ENCODE data around the gene ADAMTS14. TPM values are rescaled to one million over a fixed set of nuclear protein-coding genes. Genes with fewer than 3 reads are reported as not detected.
"Not testable (repeated sequence)": the region's sequence is repeated elsewhere in the genome, so short reads cannot be mapped to it uniquely, and the experiment has no call there.

ADAMTS14 gene
- 1.6 and 2.7 TPM in 2 replicates for total RNA-seq (2014; rRNA removed; shearing (Covaris generic); ENCODE audit: low replicate concordance)

GRCh38 chr10:70672165-70673042, at the start of gene ADAMTS14:
TSS of gene ADAMTS14 (plus strand) at chr10:70672506. CDS start at chr10:70672803, 297 bp downstream.
- peak within 1 kb of the TSS; percentile 55 for H3K4me3 ChIP-seq
- peak; percentile 85 for DNase-seq
- H3K9me3 ChIP-seq = no peaks in the 10 kb centered on the region
- no peaks in the 10 kb centered on the region for H3K27me3 ChIP-seq
- peaks cover 7% of the 10 kb centered on the region for H3K36me3 ChIP-seq

GRCh38 chr10:70622541-70622940, 49.8 kb upstream of the ADAMTS14 start:
- Histone ChIP-seq H3K27me3 (no peaks in the 10 kb centered on the region), H3K4me3 (no peak overlapping the region), H3K36me3 (no peaks in the 10 kb centered on the region), H3K9me3 (peaks cover 7% of the 10 kb centered on the region; the same call in 1 of the 2 replicates)
- DNase-seq = no peak

DNA sequence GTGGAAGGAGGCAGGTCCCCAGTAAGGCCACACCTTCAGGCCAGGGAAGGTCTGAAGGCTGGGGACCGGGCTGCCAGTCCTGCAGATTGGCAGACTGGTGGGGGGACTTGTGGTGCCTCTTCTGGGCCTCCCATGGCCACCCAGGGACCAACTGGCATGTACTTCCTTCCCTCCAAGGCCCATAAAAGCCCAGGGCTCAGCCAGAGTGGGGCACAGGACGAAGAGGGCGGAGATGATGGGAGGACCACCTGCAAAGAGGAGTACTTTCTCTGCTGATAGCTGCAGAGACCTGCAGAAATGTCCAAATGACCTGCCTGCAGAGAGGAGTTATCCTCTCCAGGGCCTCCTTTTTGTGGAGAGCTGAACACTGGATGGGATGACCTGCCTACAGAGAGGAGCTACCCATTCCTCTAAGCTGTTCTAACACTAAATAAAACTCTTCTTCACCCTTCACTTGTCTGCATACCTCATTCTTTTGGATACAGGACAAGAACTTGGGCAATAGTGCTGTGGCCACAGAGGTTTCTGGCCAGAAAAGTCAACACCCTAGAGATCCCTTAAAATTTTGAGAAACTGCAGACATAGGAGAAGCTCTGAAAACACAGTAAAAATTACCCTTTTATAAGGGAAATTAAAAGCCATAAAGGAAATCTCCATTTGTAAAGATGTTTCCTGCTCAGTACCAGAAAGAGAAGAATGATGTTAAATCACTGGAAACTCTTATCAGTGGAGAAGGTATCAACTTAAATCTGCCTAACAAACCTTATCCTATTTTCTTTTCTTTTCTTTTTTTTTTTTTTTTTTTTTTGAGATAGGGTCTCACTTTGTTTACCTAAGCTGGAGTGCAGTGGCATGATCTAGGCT, 49.1 kb upstream of the ADAMTS14 start:
- no peak for DNase-seq
- H3K9me3 ChIP-seq = peaks cover 14% of the 10 kb centered on the region; the same call in 1 of the 2 replicates
- H3K4me3 ChIP-seq = no peak overlapping the region
- H3K27me3 ChIP-seq = no peaks in the 10 kb centered on the region
- H3K36me3 ChIP-seq = no peaks in the 10 kb centered on the region

GRCh38 chr10:70626056-70626455, 46.2 kb upstream of the ADAMTS14 start:
- H3K36me3 ChIP-seq = no peaks in the 10 kb centered on the region
- no peak for DNase-seq
- no peaks in the 10 kb centered on the region for H3K27me3 ChIP-seq
- H3K4me3 ChIP-seq = no peak overlapping the region
- peaks cover 15% of the 10 kb centered on the region; the same call in 1 of the 2 replicates for H3K9me3 ChIP-seq

DNA sequence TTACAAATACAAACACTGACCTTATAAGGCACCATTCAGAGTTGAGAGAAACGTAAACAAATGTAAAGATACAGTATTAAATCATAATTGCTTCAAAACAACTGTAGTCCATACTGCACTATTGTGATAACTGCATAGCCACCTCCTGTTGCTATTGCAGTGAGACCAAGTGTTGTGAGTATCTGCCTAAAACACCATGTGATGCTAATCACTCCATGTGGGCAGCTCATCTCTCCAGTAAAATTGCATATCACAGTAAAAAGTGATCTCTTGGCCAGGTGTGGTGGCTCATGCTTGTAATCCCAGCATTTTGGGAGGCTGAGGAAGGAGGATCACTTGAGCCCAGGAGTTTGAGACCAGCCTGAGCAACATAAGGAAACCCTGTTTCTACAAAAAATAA, 43.0 kb upstream of the ADAMTS14 start:
- H3K9me3 ChIP-seq = peaks cover 15% of the 10 kb centered on the region; the same call in 1 of the 2 replicates
- H3K36me3 ChIP-seq = no peaks in the 10 kb centered on the region
- no peak for DNase-seq
- H3K4me3 ChIP-seq = no peak overlapping the region
- no peaks in the 10 kb centered on the region for H3K27me3 ChIP-seq

- not testable (repeated sequence) for DNase-seq, H3K36me3 ChIP-seq, H3K4me3 ChIP-seq, H3K27me3 ChIP-seq
- peaks cover 15% of the 10 kb centered on the region; the same call in 1 of the 2 replicates for H3K9me3 ChIP-seq
Observed at GRCh38 chr10:70631735-70632134, 40.6 kb upstream of the ADAMTS14 start.

DNA sequence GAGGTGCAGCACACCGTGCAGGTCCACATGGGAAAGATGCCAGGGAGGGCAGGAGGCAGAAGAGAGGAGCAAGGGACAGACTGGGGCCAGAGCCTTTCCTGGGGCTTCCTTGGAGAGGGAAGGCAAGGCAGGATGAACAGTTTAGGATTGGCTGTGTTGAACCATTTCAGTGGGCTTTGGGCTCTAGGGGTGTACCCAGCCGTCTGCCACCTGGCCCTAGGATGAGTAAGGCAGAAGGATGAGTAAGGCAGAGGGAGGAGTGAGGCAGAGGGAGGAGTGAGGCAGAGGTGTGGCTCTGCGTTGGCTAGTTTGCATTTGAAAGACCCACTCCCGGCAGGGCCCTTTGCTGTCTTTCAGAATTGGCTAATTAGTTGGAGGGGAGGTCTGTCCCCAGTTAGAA, 38.3 kb upstream of the ADAMTS14 start:
- no peaks in the 10 kb centered on the region for H3K36me3 ChIP-seq
- no peak for DNase-seq
- H3K4me3 ChIP-seq = no peak overlapping the region
- peaks cover 2% of the 10 kb centered on the region; the same call in 1 of the 2 replicates for H3K9me3 ChIP-seq
- no peaks in the 10 kb centered on the region for H3K27me3 ChIP-seq

- not testable (repeated sequence) for H3K4me3 ChIP-seq, DNase-seq, H3K36me3 ChIP-seq, H3K27me3 ChIP-seq, H3K9me3 ChIP-seq
Observed at GRCh38 chr10:70634515-70634914, 37.8 kb upstream of the ADAMTS14 start.

GRCh38 chr10:70639640-70640383, 32.5 kb upstream of the ADAMTS14 start:
- H3K27me3 ChIP-seq, H3K9me3 ChIP-seq, H3K36me3 ChIP-seq, DNase-seq, H3K4me3 ChIP-seq: not testable (repeated sequence)

GRCh38 chr10:70643272-70643671, 29.0 kb upstream of the ADAMTS14 start:
- not testable (repeated sequence) for H3K9me3 ChIP-seq, DNase-seq, H3K36me3 ChIP-seq, H3K4me3 ChIP-seq, H3K27me3 ChIP-seq

DNA sequence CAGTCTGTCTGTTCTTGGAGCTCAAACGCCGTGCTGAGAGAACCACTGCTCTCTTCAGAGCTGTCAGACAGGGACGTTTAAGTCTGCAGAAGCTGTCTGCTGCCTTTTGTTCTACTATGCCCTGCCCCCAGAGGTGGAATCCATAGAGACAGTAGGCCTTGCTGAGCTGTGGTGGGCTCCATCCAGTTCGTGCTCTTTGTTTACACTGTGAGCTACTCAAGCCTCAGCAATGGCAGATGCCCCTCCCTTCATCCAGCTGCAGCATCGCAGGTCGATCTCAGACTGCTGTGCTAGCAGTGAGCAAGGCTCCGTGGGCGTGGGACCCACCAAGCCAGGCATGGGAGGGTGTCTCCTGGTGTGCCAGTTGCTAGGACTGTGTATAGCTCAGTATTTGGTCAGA, 27.3 kb upstream of the ADAMTS14 start:
- not testable (repeated sequence) for H3K36me3 ChIP-seq, H3K4me3 ChIP-seq, DNase-seq, H3K27me3 ChIP-seq, H3K9me3 ChIP-seq

GRCh38 chr10:70647086-70647485, 25.2 kb upstream of the ADAMTS14 start:
- Histone ChIP-seq H3K9me3 (no peaks in the 10 kb centered on the region), H3K4me3 (no peak overlapping the region), H3K36me3 (no peaks in the 10 kb centered on the region), H3K27me3 (no peaks in the 10 kb centered on the region)
- DNase-seq = no peak

DNA sequence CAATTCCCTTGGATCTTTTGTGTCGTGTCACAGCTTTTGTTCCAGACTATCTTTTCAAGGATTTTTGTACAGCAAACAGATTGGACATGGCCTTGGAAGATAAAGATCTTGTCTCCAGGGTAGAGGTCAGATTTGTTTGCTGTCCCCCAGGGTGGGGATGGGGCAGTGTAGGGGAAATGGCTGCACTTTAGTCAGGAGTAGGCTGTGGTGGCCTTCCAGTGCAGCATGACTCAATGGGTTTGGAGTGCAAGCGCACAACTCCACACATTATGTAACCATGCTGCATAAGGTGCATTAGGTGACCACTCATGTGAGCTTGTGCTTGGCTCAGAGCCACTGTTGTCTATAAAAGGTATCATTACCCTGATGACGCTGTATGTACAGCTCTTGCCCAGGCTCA, 23.9 kb upstream of the ADAMTS14 start:
- H3K36me3 ChIP-seq = no peaks in the 10 kb centered on the region
- no peaks in the 10 kb centered on the region for H3K9me3 ChIP-seq
- no peak overlapping the region for H3K4me3 ChIP-seq
- no peak for DNase-seq
- no peaks in the 10 kb centered on the region for H3K27me3 ChIP-seq

- no peak overlapping the region for H3K4me3 ChIP-seq
- DNase-seq = peak; percentile 76
- no peaks in the 10 kb centered on the region for H3K9me3 ChIP-seq
- H3K36me3 ChIP-seq = no peaks in the 10 kb centered on the region
- H3K27me3 ChIP-seq = no peaks in the 10 kb centered on the region
Observed at GRCh38 chr10:70649526-70649925, 22.8 kb upstream of the ADAMTS14 start.

GRCh38 chr10:70650104-70650503, 22.2 kb upstream of the ADAMTS14 start:
- no peak for DNase-seq
- no peaks in the 10 kb centered on the region for H3K36me3 ChIP-seq

GRCh38 chr10:70650718-70651117, 21.6 kb upstream of the ADAMTS14 start:
- DNase-seq = no peak
- Histone ChIP-seq H3K27me3 (no peaks in the 10 kb centered on the region), H3K36me3 (no peaks in the 10 kb centered on the region), H3K9me3 (no peaks in the 10 kb centered on the region), H3K4me3 (no peak overlapping the region)

More at GRCh38 chr10:70650104-70650503, 22.2 kb upstream of the ADAMTS14 start:
- no peak overlapping the region for H3K4me3 ChIP-seq
- no peaks in the 10 kb centered on the region for H3K27me3 ChIP-seq
- H3K9me3 ChIP-seq = no peaks in the 10 kb centered on the region
